AG09319 (cell line): ENCODE data around the gene SLC22A3.

Experiments
- DNase-seq: peaks from one replicate; pipeline ENCODE4 v3.0.0-alpha.2; 2010; ENCODE audit warnings: low read depth; ENCODE audit errors: extremely low read depth
- CTCF ChIP-seq: IDR thresholded peaks from 2 replicates; pipeline ENCODE4 v1.5.1; 2011; ENCODE audit warnings: low read depth, mild to moderate bottlenecking, inconsistent platforms, low read length, moderate library complexity

Gene SLC22A3

GRCh38 chr6:160395187-160395586, 47.0 kb downstream of the SLC22A3 start:
- DNase-seq, result no peak
- no peak for TF ChIP-seq CTCF

GRCh38 chr6:160396292-160396691, 48.1 kb downstream of the SLC22A3 start:
- TF ChIP-seq CTCF, result no peak
- no peak for DNase-seq

GRCh38 chr6:160398674-160399271, 50.6 kb downstream of the SLC22A3 start:
- no peak for DNase-seq
- no peak for TF ChIP-seq CTCF

- no peak for TF ChIP-seq CTCF
- DNase-seq, result no peak
Measured at GRCh38 chr6:160400446-160400845, 52.3 kb downstream of the SLC22A3 start.

- no peak for DNase-seq
- no peak for TF ChIP-seq CTCF
Measured at GRCh38 chr6:160408528-160408927, 60.4 kb downstream of the SLC22A3 start.

- DNase-seq, result no peak
Measured at GRCh38 chr6:160412993-160413392, 64.8 kb downstream of the SLC22A3 start.

GRCh38 chr6:160417146-160417545, 69.0 kb downstream of the SLC22A3 start:
- TF ChIP-seq CTCF, result no peak
- no peak for DNase-seq

More at GRCh38 chr6:160412993-160413392, 64.8 kb downstream of the SLC22A3 start:
- no peak for TF ChIP-seq CTCF
